CD4-positive, alpha-beta T cell treated with Interleukin-12 subunit alpha and Interleukin-12 subunit beta, for 1 hour (primary cell): ENCODE data around the gene FAHD1.

Experiments
- DNase-seq: peaks from one replicate; pipeline ENCODE4 v3.0.0-alpha.2; 2020

FAHD1 gene

DNA sequence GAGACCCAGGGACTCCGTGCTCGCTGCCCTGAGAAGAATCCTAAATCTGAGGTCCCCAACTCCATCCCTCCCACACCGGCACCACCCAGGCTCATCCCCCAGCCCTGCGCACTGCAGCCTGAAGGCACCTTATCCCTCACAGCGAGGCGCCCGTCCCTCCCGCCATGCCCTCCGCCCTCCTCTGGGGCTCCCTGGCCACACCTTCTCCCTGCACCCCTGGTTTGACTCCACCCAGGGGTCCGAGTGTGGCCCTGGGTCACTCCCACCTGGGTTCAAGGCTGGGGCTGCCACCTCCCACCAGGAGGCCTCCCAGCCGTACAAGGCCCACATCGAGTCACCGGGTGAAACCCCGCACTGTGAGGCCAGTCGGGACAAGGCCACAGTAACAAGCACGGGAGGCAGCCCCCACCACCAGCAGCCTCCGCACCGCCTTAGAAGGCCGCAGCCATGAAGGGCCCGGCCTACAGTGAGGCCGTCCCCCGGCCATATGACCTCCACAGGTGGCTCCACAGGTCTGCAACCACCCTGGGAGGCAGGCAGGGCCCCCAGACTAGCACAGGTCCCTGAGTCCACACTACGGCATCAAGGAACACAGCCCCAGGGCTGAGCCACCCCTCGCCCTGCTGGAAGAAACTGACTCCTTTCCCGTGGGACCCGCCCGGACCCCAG is 8.7 kb upstream of the FAHD1 start:
- no peak for DNase-seq

DNA sequence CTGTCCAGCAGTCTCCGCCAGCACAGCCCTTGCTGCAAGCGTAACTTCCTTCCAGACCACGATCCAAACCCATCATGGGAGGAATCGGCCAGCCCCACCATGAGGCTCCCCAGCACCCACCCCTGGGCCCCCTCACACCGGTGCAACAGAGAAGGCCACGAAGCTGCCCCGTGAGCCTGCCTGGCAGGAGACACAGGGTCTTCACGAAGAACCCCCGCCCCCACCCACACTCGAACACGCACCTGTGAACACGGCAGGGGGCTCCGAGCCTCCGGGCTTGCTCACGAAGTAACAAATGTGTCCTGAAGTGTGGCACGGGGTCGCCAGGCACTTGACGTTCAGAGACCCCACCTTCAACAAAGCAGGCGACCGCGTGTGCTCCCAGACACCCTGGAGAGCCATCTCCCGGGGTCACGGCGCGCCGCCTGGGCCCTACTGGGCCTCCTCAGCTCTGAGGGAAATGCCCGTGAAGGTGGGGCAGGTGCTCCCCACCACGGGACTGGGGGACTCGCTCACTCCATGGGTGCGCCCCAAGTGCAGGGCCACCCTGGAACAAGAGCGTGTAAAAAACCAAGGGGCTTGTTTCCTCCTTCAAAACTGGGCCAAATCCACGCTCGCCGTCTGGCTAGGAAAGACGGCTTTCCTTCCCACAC is 8.0 kb upstream of the FAHD1 start:
- no peak for DNase-seq

DNA sequence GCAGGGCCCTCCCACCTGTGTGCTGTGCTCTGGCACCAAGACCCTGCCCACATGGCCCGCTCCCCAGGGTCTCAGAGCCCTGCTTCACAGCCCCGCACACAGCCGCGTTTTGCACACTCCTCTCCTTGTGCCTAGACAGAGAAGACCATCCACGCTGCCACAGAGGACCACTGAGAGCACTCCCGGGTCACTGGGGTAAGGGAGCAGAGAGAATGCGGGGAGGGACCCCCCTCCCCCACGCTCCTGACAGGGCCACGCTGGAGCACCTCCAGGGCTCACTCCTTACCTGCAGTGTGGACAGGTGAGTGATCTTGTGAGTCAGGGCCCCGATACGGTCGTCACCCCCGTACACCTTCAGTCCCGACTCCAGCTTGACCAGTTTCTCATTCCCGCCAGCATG is 7.4 kb upstream of the FAHD1 start:
- DNase-seq: no peak

DNA sequence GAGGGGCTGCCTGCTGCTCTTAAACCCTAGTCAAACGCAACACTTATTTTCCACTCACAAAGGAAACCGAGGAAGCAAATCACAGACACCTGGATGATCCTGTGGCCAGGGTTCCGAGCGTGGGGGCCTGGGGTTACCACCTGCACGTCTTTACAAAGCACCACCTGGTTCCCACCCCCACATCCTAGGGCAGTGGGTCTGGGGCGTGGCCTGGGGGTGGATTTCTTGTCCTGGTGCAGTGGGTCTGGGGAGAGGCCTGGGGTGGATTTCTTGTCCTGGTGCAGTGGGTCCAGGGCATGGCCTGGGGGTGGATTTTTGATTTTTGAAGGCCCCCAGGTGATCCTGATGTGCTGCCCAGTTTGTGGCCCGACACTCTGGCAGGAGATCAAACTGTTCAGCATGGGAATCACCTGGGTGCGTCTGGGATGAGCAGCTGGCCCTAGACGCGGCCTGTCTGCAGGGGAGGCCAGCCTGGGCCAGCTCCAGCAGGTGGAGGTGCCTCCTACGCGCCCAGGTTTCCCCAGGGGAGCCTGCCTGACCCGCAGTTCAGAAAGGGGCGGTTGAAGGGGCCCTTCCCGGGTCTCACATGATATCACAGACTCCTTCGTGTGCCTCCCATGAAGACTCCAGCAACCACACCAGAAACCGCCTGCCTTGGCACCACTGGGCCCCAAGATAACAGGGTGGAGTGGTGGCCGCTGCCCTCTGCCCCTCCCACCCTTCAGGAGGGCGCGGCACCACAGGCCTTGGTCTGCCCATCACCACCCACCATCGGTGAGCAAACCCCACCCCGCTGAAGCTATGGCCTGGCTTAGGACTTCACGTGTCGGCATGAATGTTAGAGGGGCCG is 6.7 kb upstream of the FAHD1 start:
- no peak for DNase-seq

DNA sequence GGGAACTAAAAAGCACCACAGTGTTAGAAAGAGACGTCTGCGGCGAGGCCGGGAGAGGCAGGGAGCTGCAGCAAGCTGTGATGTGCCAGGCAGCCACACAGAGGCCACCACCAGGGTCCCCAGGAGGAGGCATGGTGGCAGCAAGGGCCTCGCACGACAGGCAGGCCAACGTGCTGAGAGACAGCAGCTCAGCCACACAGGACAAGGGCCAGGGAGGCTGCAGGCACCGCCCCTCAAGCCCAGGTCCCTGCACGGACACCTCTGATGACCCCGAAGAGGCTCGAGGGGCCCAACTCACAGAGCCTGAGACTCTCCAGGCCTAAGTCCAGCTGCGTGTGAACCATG is 6.1 kb upstream of the FAHD1 start:
- no peak for DNase-seq

DNA sequence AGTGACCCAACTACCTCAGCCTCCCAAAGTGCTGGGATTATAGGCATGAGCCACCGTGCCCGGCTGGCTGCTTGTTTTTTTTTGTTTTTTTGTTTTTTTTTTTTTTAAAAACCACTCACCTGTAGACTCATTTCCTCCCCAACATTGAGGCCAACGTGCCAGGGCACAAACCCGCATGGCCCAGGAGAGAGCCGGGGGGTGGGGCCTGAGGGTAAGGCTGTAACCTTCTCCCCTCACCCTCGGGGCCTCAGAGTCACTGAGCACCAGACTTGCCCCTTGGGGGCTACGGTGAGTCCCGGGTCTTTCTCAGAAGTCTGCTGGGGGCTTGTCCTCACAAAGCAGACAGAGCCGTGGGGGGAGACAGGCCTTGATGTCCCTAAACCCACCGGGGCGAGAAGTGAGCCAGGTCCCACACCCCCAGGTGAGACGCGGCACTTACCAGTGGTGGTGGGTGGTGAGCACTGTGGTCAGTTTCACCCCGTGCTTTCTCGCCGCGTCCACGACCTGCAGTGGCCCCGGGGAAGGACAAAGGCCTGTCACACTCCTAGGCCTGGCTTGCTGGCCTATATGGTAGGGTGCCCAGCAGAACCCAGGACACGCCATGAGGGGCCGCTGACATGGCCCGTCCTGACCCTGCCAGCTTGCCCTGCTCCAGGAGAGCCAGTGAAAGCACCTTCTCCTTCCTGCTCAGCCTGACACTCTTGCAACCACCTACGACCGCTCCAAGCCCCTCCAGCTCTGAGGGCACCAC is 5.0 kb upstream of the FAHD1 start:
- no peak for DNase-seq

DNA sequence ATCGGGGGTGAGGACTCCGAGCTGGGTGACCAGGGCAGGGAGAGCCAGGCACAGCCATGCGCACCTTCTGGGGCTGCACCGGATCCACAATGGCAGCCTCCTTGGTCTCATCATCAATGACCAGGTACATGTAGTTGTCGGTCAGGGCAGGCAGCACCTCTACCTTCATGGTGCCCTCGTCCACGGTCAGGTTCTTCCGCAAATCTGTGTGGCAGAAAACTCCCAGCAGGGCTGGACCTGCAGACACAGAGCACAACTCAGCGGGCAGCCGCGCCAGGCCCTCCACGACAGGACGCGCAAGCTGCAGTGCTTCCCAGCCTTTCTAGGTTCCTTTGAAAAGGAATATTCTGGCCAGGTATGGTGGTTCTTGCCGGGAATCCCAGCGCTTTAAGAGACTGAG is 4.2 kb upstream of the FAHD1 start:
- DNase-seq: no peak

DNA sequence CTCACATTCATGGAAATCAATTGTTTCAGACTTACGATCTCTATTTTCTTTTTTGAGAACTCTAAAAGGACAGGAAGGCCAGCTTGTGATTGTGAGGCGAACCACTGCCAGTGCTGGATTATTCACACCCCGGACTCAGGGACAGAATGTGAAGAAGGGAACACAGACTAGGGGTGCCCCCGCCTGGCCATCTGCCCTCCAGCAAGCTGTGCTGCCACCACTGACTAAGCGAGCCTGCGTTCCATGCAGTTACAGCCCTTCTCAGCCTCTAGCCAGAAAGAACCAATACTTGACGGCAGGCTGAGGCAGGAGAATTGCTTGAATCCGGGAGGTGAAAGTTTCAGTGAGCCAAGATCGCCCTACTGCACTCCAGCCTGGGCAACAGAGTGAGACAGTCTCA is 3.2 kb upstream of the FAHD1 start:
- peak; percentile 2 for DNase-seq

DNA sequence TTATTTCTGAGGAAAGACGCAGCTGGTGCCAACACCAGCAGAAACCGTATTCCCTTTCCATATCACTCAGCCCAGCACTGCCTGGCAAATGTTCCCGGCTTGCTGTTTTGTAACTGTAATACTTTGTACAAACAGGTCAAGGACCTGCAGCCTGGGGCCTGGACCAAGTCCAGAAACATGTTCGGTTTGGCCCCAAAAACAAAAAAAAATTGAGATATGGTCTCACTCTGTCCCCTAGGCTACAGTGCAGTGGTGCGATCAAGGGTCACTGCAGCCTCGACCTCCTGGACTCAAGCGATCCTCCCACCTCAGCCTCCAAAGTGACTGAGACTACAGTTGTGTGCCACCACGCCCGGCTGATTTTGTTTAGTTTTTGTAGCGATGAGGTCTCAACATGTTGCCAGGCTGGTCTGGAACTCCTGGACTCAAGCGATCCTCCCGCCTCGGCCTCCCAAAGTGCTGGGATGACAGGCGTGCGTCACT is 1.6 kb upstream of the FAHD1 start:
- DNase-seq: no peak

DNA sequence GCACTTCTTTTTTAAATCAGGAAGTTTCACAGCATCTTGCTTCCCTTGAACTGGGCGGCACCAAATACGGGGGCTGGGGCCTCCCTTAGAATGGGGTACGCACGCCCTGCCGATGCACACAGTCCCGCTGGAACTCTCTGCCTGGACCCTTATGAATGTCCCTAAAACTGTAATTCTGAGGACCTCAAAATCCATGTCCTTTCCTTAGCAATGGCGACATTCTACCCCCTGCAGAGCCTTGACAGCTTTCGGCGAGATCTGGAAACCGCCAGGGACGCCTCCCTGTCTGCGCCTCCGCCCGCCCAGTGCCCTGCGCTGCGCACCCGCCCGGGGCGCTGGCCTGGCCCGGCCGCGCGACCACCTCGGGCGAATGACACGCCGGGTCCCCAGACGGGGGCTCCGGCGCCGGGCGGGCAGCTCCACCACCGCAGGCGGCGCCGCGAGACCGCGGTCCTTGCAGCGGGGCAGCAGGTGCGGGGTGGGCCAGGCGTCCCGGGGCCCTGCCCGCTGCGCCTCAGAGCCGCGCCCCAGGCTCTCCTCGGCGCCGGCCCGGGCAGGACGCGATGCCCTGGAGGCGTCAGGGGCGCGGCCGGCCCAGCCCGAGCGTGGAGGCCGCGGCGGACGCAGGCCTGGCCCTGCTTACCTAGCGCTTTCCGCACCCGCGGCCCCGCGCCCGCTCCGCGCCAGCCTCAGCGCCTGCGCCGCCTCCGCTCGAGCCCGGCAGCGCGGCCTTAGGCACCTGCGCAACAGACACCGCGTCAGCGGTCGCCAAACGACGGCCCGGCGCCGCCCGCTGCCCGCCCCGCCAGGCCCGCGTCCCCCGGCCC is 929 bp upstream of the FAHD1 start:
- DNase-seq: peak; percentile 35

DNA sequence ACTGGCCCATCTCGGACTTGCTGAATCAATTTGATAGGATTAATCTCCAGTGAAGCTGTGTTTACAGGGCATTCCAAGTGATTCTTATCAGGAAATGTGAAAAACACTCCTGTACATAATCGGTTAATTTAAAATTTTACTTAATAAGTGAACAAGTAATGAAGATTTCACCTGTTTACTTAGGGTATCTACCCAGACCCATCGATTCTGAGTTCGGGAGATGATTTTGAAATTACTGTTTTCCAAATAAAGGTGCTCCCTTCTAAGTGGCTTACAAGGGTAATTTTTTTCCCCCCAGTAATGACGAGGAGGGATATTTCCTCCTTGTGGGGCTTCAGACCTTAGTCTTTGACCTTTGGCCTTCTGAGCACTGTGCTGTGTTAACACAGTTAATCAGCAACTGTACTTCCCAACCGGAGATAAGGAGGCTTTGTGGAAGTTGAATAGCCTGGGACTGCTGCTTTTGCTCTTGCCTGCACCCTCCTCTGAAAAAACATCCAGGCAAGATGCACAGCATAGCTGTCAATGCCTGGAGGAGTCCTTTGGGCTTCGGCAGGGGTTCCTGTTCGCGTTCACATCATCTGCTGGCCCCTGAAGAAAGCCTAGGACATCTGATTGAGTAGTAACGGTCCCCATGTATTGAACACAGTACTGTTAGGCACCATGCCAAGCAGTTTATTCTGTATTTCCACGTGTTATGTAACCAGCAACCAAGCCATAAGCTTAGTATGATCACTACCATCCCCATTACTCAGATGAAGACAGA is 1.8 kb downstream of the FAHD1 start:
- no peak for DNase-seq

DNA sequence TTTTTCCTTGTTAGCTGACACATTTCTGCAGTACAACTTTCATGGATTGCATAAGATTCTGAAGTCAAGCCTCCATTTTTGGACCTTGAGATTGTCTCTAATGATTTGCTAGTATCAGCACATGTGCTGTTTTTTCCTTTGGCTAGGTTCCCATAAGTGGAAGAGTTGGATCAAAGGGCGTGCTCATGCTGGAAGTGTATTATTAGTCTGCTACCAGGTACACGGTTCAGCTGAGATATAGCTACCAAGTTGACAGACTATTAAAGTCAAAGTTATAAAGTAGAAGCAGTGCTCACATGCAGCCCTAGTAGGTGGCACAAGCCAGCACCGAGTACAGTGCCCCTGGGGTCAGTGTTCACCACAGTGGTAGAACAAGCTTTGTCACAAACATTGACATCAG is 3.2 kb downstream of the FAHD1 start:
- DNase-seq: no peak

DNA sequence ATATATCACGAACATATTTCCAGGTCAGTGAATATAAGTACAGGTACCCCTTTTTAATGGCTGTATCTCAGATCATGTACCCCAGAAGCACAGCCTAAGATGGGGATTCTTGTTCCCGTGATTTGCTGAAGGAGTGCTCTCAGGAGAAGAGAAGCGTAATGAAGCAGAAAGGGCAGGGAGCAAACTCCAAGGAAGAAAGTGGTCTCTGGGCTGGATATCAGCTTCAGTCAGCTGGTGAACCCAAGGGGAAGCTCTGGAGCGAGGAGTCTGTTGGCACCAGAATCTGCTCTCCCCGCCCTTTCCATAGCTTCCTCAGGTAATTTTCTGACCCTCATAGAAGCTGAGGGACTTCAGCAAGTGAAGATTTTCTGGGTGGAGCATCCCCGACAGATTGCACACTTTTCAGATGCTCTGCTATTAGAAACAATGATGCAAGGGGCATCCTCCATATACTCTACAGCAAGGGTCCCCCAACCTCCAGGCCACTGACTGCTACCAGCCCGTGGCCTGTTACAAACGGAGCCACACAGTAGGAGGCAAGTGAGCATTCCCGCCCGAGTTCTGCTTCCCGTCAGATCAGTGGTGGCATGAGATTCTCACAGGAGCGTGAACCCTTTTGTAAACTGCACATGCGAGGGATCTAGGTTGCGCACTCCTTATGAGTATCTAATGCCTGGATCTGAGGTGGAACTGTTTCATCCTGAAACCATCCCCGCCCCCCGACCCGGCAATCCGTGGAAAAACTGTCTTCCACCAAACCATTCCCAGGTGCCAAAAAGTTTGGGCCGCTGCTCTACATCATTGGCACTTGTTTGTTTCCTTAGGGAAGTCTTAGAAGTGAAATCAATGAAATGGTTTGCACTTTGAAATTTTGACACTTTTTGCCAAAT is 4.4 kb downstream of the FAHD1 start:
- no peak for DNase-seq

DNA sequence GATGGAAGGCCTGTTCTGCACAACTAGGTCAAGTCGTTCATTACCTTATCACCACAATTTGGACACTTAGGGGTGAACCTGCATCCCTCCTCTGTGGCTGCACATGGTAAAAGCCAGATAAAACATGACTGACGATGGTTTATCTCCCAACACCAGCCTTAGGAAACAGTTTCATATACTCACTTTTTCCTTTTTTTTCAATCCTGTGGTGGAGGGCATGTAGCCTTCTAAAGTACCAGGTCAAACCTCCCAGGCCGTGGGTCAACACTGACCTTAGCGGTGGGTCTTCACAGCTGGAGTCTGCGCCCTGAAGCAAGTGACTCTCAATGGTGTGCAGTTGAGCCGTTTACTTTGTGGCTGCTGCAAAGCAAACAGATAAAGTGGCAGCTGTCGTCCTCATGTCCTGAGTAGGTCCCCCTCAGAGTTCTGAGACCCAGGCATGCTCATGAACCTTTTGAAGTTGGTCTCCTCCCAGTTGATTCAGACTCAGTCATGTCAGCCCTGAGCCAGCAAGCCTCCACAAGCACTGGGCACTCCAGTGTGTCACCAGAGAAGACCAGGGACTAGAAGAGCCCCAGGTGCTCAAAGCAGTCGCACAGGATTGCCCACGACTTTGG is 5.9 kb downstream of the FAHD1 start:
- no peak for DNase-seq

DNA sequence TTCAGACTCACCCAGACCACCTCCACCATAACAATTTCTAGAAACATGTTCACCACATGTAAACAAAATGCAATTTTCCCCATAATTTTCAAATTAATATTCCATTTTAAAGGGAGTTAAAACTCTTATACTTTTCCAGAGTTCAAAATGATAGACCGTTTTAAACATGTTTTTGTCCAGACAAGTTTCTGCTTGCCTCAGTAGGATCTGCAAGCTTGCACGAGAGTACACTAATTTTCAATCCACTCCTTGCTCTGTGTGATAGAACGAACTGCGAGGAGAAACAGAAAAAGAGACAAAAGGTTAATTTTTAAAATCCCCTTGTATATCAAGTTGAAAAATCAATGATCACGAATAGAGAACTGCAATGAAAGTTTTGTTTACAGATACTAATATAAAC is 7.1 kb downstream of the FAHD1 start:
- no peak for DNase-seq

DNA sequence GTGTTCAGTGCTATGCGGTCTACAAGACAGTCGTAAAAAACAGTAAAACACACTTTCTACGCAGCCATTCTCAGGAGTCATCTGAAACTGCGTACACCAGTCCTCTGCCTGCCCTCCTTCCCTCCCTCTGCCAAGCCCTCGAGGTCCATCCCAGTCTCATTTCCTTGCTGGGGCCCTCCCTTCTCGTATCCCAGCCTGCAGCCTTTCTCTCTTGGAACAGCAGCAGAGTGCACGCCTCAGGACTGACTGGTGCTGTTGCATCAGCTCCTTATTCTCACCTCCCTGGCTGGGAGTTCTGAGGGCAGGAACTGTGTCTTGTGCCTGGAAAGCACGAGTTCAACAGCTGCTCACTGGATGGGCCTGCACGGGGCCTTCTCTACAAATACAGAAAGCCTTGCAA is 12.5 kb downstream of the FAHD1 start:
- no peak for DNase-seq

DNA sequence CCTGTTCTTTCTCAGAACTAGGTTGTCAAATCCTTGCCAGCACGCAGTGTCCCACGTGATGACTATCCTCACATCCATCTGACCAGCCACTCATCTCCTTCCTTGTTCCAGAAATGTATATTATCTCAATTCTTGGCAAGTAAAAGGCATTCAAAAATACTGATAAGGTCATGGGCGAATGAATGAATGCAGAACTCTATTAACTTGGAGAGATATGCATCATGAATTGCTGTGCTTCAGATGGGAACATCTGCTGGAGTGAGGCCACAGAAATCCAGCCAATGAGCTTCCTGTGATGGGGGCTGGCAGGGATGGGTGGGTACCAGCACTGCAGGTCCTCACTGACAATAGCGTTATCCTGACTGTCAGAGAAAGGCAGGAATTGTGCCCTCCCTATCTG is 19.0 kb downstream of the FAHD1 start:
- no peak for DNase-seq

DNA sequence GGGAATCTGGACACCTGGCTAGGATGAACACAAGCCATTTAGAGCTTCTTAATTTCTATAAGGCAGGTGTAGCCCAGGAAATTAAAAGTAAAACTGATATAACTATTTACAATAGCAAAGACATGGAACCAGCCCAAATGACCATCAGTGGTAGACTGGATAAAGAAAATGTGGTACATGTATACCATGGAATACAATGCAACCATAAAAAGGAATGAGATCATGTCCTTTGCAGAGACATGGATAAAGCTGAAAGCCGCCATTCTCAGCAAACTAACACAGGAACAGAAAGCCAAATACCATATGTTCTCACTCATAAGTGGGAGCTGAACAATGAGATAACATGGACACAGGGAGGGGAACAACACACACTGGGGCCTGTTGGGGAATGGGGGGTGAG is 19.4 kb downstream of the FAHD1 start:
- DNase-seq: no peak

DNA sequence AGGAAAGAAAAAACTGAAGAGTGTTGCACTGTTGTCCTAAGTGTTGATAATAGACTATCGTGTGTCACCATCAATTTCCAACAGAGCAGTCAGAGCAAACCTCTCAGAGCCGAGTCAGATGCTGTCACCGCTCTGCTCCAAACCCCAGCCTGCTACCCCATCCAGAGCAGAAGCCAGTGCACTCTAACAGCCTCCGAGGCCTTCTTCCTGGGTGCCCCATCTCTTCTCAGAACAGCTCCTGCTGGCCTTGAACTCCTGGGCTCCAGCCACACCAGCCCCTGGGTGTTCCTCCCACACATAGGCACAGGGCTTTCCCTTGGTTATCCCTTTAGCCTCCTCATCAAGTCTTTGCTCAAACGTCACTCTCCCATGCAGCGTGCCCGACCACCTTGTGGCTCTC is 24.0 kb downstream of the FAHD1 start:
- no peak for DNase-seq

DNA sequence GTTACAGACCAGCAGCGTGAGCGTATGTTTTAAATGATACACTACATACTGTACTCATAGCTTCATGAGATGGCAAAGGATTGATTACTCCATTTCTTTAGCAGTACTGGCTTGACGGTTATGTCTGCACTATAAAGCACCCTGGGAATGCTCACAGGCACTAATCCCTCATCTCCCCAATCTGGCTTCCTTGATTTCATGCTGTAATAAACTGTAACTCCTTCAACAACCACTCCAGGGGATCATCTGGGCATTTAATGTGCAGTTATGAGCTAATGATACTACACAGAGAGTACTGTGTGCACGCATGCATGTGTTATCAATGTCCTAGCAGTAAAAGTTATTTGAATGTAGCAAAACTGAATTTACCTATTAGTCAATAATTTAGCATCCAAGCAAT is 24.8 kb downstream of the FAHD1 start:
- no peak for DNase-seq
